NCI-H345 (cell line): Measurements from ENCODE around the gene NEDD4L.

ENCODE experiments used
- DNase-seq: peaks from one replicate; lab custom pipeline; 2025; lab: John Stamatoyannopoulos, UW

The NEDD4L gene

DNA sequence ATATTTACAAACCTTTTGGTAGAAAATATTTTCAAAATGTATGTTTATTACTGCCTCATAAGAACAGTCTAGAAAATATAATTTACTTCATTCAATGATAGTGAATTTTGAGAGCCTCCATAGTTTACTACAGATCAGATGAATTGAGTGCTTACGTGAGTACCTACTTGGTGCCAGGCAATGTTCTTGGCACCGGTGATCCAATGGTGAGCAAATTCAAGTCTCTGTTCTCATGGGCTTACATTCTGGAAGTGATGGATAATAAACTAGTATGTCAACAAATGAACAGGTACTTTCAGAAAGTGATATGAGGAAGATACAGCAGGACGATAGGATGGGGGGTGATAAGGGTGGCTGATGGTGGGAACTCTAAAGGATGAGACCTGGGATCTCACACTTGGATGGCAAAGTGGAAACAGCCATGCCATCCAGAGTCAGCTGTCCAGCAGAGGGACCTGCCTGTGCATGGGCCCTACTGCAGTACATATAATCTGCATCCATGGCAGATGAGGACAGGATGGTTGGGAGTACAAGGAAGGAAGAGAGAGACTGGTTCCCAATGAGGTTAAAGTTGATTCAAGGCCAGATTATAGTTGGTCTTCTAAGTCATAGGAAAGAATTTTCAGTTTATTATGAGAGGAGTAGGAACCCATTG is 277.0 kb downstream of the NEDD4L start:
- DNase-seq = no peak

DNA sequence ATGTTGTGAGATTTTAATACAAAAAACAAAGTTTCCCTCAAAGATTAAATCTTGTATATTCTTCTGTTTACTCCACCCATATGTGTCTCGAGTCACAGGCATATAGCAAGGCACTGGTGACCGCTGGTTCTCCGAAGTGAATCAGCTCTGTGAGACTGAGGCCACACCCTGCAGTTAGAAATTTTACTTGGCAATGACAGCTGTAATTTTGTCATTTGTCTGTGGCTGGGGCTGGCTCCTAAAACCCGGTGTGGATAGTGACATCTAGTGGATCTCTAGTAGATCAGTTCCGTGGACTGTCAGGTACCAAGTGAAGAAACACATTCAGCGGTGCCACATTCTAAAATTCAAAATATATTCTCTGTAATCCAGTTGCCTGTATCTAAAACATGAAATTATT is 278.0 kb downstream of the NEDD4L start:
- DNase-seq = peak; percentile 61

DNA sequence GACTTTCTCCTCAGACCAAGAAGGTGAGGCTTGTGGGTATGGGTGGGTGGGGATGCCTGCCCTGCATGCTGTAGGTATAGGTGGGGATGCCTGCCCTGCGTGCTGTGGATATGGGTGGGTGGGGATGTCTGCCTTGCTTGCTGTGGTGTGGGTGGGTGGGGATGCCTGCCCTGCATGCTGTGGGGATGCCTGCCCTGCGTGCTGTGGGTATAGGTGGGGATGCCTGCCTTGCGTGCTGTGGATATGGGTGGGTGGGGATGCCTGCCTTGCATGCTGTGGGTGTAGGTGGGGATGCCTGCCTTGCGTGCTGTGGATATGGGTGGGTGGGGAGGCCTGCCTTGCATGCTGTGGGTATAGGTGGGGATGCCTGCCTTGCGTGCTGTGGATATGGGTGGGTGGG is 278.4 kb downstream of the NEDD4L start:
- DNase-seq = no peak

DNA sequence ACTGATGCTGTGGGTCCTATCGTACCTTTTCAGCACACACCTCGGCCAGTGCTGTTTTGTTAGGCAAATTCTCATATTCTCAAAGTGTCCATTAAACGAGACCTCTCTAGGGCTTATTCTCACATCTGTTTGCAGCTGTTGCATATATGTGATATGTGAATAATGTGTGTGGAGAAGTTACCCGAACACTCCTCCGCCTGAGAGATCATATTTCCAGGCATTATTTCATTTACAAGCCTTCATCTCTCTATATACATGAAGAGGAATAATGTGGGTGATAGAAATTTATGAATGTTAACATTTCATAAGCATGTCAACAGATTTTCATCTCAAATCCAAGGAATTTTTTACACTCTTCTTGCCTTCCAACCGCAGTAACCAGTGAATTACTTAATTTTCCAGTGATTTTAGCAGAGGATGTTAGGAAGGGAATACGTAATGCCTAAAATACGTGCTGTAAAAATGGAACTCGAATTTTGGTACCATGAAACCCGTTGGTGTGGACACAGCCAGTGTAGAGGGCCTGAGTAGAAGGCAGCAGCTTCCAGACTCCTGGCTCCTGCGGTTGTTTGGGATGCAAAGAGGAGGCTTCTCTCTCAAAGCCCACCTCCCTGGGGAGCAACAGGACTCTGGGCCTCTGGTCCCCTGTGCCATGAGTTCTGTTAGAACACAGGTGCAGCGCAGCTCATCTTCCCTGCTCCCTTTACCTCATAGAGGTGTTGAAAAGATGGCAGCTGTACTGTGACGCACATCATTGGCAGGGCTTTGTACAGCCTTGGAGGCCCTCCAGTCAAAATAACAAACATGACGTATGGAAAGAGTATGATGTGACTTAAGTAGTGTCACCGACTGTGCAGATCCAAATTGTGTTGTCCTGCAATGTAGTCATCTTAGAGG is 280.1 kb downstream of the NEDD4L start:
- no peak for DNase-seq

DNA sequence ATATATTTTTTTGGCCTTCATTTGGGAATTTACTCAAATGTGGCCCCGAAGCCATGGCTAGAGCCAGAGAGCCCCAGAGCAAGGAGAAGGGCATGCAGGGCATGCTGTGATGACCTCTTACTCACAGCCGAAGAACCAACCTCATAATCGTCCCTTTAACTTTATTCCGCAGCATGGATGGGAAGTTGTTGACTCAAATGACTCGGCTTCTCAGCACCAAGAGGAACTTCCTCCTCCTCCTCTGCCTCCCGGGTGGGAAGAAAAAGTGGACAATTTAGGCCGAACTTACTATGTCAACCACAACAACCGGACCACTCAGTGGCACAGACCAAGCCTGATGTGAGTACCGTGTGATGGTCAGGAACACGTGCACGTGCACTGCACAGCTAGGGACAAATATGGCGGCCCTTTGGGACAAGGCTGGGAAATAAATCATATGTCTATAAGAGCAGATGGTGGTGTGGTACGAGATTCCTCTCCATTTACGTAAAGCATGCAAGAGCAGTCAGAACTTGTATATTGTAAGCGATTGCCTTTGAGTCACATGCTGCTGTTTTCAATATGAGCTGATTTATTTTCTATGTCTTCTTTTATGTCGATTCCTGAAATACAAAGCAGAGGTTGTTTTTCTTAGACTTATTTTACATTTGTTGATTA is 280.9 kb downstream of the NEDD4L start:
- DNase-seq = no peak

DNA sequence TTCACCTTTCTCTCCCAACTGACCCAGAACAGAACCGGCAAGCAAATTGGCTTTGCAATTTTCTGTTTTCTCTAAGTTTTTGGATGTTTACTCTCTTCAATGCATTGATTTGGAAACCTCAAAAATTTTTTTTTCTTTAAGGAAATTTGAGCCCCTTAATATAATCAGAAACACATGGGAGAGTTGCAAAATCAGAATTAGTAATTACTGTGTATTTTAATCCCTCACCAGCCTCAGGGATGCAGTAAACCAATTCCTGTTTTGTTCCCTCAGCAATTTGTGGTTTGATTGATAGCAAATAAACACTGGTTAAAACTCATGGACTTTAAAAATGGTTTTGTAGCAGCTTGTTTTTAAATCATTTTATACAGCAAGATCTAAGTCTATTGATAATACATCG is 281.5 kb downstream of the NEDD4L start:
- no peak for DNase-seq

DNA sequence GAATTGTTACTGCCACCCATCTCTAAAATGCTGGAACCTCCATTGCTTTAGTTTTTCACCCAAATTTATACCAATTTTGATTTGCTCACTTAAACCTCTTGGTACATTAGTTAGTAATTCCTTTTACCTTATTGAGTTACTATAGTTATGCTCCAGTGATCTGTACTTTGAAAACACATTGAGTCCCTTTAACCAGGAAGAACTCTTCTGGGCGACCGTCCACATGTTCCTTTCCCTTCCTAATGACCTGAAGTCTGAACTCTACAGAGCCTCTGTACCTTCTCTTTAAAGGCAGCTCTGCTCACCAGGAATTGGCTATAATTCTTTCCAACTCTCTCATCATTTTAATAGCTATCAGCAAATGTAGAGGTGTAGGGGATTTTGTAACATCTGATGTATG is 290.0 kb downstream of the NEDD4L start:
- DNase-seq = no peak

DNA sequence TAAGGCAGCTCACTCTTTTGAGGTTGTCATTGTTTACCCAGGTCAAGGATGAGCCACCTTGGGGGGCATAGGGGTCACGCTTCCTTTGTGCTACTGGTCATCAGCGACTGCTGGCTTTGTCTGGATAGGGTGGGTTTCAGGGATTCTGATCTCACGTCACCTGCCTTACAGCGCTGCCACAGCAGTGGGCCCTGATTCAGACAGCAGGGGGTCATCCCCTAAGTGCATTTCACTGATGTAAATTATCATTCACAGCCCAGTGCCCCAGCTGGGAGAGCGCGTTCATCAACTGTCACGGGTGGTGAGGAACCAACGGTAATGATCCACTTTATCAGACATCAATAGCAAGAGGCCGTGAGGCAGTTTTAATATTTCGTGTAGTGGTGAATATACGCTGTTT is 291.2 kb downstream of the NEDD4L start:
- DNase-seq = peak; percentile 82

DNA sequence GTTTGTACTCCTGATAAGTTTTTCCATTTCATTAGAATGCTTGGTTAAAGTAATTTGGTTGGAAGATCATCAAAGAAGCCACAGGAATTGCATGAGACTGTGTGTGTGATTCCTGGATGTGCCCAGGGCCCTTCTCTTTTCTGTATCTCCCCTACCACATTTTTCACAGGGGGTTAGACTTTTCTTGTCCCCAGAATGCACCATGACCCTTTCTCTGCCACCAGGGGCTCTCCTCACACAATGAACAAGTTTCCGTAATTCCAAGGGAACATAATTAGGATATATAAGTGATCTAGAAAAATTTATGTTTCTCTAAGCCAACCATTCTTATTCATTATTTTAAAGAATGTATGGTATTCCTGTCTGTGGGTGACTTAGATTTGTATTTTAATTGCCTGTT is 291.8 kb downstream of the NEDD4L start:
- no peak for DNase-seq

DNA sequence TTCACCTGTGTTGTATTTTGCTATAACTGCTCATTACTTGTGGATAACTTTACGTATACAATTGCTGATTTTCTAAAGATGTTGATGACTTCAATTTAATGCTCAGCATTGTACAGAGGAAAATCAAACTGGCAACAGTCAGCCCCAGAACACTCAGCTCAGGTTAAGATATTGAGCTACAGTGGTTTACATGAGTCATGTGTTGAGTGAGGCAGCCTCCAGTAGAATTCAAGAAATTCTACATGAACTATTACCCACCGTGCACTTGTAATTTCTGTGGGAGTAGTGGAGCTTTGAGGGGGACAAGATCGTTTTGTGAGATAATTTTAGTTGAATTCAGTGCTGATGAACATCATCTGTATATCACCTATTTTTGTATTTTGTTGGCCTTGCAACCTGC is 292.6 kb downstream of the NEDD4L start:
- DNase-seq = no peak

DNA sequence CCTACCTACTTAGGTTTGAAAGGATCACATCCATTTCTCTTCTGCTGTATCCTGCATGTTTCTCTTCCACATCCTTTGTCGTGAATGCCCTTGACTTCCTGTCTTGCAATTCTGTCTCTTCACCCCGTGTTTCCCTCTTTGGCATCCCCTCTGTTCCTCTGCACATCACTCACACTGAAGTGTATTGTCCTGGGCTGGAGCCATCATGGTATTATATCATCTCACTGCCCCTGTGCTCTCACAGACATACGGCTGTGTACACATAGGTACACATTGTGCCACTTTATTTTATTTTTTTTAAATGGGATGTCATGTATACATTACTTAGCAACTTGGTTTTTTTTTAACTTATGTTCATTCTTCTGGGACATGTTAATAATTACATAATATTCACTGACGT is 293.3 kb downstream of the NEDD4L start:
- DNase-seq = no peak

DNA sequence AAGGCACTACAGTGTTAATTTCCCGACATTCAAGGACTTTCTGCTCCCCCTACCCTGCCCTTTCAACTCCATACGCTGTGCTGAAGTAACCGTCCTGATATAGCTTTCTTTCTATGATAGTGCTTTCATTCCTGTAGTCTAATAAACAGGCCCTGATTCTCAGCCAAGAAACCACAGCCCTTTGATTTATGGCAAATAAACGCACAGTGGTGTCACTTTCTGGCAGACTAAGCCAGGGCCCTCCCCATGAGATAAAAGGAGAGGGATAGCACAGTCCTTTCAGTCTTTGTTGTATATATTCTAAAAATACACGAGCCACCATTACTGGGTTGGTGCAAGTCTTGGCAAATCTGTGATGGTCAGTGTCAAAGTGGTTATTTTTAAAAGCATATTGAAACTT is 293.7 kb downstream of the NEDD4L start:
- peak; percentile 28 for DNase-seq

DNA sequence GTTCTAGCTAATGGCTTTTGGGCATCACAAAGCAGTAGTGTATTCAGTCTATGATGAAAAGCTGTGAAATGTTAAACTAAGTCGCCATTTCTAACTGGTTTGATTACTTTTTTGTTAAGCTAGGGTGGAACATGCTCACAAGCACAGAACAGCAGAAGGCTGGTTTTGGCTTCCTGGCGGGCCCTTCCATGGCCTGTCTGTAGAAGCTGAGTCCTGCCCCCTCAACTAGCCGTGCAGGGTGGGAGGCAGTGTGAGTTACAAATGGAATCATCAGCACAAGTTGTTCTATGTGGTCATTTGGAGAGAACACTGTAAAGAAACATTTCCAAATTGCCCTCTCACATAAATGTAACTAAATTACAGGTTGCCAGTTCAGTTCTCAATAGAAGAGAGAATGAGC is 294.1 kb downstream of the NEDD4L start:
- no peak for DNase-seq

DNA sequence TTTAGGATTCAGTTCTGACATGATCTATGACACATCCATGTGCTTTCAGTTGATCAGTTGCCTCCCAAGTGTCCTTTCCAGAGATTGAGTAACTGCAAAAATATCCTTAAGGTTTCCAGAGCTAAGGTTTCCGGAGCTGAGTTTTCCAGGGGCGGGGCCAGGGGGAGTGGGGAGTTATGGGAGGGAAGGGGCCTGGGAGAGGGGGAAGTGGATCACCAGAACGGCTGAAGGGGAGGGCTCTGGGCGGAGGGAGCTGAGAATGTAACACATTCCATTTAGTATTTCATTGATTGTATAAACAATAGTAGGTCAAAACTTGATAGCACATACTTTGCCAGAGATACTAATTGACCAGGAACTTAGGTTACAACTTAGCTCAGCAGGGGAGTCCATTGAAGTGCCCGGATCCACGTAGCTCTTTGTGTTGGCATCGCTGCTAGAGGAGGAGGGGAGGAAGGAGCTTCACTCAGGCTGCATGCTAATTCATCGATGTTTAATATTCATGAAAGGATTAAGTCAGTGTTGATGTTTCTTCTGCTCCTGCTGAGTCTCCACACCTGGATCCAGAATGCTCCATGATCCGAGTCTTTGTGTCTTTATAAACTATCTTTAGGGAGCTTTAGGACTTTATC is 295.1 kb downstream of the NEDD4L start:
- peak; percentile 13 for DNase-seq

DNA sequence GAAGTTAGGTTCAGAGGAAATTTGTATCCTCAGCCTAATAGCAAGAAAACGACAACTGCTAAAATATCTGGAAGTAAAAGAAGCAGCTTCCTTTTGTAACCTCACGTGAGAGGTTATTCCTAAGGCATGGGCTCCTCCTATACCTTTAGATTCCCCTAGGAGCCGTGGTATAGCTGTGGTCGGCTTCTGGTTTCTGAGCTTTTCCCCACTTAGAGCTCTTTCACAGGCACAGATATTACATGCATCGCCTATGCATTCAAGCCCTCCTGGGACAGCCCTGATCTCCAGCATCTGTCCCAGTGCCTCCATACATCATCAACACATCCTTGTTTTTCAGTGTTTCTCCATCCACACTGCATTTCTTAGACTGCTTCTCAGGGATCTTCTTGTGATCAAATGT is 295.9 kb downstream of the NEDD4L start:
- no peak for DNase-seq

DNA sequence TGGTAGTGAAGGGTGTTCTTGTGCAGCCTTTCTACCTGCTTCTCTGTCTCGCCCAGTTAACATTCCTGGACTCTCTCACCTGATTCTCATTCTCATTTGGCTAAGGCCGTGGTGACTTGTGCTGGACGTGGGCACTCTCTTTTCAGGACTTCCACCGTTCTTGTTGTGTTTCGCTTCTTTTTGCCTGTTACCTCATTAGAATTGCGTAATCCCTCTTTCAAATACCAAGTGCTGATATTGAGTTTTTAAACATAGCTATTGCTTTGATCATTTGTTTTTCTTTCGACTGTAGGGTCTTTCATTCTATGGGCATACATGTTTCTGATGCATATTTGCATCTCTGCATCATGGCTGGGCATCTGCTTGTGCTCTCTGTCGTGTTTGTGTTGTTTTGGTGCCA is 297.9 kb downstream of the NEDD4L start:
- DNase-seq = no peak

DNA sequence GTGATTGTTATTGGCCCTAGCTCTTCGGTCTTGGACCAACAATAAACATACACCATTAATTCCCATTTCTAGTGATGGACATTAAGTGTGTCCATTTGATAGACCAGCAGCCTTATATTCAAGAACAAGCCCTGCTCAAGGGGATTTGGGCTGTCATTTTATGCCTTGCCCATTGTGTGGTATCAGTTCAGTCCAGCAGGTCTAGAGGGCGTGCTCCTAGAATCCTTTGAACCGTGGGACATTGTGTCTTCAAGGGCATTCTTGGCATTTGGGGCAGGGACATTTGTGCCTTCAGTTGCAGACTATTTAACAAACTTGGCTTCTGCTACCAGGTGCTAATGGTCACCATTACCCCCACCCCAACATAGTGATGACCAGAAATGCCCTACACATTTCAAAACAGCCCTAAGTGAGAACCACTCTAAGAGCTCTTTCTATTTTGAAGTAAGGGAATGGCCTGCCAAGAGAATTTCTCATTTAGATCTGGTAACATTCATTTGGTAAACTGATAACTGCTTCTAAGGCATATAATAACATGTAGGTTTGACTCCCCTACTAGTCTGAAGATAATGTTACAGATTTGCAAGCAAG is 300.1 kb downstream of the NEDD4L start:
- DNase-seq = no peak

DNA sequence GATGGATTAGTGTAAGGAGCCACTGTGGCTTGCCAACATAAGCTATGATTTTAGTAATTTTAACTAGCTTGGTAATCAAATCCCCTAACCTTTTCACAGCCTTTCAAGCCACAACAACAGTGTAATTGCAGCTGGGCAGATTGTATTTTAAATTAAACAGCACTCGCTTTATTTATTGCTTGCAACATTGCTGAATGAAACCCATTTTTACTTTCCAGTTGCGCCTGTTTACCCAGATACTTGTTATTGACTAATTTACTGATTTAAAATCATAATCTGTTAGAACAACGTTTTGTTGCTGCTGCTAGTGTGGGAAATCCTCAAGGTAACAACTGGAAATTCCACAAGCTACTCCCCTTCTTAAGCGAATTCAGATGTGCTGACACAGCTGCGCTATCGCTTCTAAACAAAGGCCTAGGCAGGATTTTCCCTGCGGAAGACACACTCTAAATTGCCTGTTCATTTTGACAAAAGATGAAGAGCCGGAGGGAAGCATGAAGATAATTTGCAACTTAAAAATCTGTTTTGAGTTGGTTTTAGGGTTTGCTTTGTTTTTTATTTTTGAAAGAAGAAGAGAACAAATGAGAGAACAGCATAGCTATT is 300.9 kb downstream of the NEDD4L start:
- no peak for DNase-seq

DNA sequence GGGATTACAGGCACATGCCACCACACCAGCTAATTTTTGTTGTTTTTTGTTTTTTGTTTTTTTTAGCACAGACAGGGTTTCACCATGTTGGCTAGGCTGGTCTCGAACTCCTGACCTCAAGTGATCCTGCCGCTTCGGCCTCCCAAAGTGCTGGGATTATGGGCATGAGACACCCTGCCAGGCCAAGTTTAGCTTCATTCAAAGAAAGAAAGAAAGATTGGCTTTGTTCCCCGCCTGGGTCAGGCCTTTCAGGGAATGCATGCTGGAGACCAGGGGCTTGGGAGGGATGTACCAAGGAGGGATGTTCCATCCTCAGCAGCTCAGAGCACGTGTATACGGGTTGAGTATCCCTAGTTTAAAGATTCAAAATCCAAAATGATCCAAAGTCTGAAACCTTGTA is 301.8 kb downstream of the NEDD4L start:
- no peak for DNase-seq

DNA sequence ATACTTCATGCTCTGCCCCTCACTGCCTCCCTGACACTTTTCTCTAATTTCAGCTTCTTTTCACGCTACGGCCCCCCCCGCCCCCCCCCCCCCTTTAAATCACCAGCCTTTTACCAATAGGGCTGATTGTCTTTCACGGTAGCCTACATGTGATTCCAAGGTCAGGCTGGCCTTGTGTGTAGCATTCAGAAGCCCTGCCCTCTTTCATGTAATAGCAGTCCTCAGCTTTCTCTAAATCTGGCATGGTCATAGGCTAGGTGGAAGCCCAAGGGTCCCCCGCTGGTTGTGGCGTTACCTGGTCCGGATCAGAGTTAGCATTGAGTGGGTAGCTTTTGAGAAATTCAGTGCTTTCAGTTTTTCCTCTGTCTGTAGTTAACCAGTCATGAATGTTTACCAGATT is 303.1 kb downstream of the NEDD4L start:
- no peak for DNase-seq

DNA sequence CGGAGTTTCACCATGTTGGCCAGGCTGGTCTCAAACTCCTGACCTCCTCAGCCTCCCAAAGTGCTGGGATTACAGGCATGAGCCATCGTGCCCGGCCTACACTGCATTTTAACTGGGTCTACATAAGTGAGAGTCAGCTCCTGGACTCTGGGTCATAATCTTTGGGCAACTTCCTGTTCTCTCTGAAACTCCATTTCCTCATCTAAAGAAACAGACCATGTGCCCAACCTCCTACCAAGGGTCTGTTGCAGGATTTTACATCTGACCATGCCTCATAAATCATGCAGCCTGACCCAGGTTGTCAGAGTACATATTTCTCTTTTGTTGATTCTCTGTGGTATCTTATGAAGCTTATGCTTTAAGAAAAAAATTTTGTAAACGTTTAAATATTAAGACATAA is 304.5 kb downstream of the NEDD4L start:
- no peak for DNase-seq

DNA sequence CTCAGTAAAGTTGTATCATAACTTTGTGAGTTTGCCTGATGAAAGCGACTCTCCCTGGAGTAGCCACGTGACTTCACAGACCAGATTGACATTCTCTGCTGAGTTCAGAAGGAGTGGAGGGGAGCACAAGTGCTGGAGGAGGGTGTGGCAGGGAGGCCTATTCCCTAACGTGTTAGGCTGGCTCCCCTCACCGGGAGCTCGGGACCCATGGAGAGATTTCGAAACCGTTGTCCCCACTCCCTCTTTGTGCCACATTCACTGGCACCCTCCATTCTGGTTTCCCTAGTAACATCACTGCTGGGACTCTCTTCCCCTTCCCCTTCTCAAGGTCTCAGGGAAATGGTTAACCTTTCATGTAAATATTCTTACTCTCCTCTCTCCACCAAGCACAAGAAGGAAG is 304.9 kb downstream of the NEDD4L start:
- DNase-seq = no peak
